ENCODE results near the gene ABR.
"Not testable (repeated sequence)": the region's sequence is repeated elsewhere in the genome, so short reads cannot be mapped to it uniquely, and the experiment has no call there.

The ABR gene

GRCh38 chr17:1173432-1174262, 6.1 kb downstream of the ABR start:
- DNase-seq: no peak

GRCh38 chr17:1171953-1172352, 7.8 kb downstream of the ABR start:
- DNase-seq: no peak

GRCh38 chr17:1170739-1171138, 9.0 kb downstream of the ABR start:
- no peak for DNase-seq

GRCh38 chr17:1169929-1170312, 9.9 kb downstream of the ABR start:
- DNase-seq: no peak

GRCh38 chr17:1169221-1169928, 10.4 kb downstream of the ABR start:
- no peak for DNase-seq

- no peak for DNase-seq
Observed at GRCh38 chr17:1168533-1169220, 11.1 kb downstream of the ABR start.

GRCh38 chr17:1166276-1166675, 13.5 kb downstream of the ABR start:
- no peak for DNase-seq

- no peak for DNase-seq
Observed at GRCh38 chr17:1165836-1166235, 13.9 kb downstream of the ABR start.

GRCh38 chr17:1164935-1165556, 14.7 kb downstream of the ABR start:
- no peak for DNase-seq

GRCh38 chr17:1162116-1162855, 17.5 kb downstream of the ABR start:
- DNase-seq: no peak

- DNase-seq: no peak
Observed at GRCh38 chr17:1160591-1161390, 19.0 kb downstream of the ABR start.

GRCh38 chr17:1159431-1160180, 20.2 kb downstream of the ABR start:
- DNase-seq: peak; percentile 57

GRCh38 chr17:1158879-1159278, 20.9 kb downstream of the ABR start:
- peak; percentile 82 for DNase-seq

- DNase-seq: no peak
Observed at GRCh38 chr17:1156864-1157263, 22.9 kb downstream of the ABR start.

- no peak for DNase-seq
Observed at GRCh38 chr17:1154704-1155103, 25.1 kb downstream of the ABR start.

- peak; percentile 78 for DNase-seq
Observed at GRCh38 chr17:1153795-1154546, 25.8 kb downstream of the ABR start.

- not testable (repeated sequence) for DNase-seq
Observed at GRCh38 chr17:1152582-1152981, 27.2 kb downstream of the ABR start.

GRCh38 chr17:1150863-1151600, 28.7 kb downstream of the ABR start:
- DNase-seq: no peak

- no peak for DNase-seq
Observed at GRCh38 chr17:1149869-1150268, 29.9 kb downstream of the ABR start.

Measured in fibroblast of skin of right biceps (primary cell).